K562 (cell line): ENCODE data around the gene PACRG. TPM values are rescaled to one million over a fixed set of nuclear protein-coding genes. Genes with fewer than 3 reads are reported as not detected.

ENCODE experiments used
- ATAC-seq: fragments of 200-7000 bp; cut with Tn5 transposase; 3 replicates; pipeline ENCODE4 v1.9.1; 2020; ENCODE audit warnings: moderate library complexity
- BruUV-seq: library from RNA; stranded (reverse); fragments of 400-500 nt; replicated peaks from 2 replicates; lab custom pipeline; 2021; lab: Mats Ljungman, UMichigan
- CTCF ChIA-PET: fragments of 300-600 bp; formaldehyde crosslinking; extraction: SDS; loops from one replicate; lab custom pipeline; 2021; ENCODE audit warnings: low intra/inter-chr PET ratio; lab: Yijun Ruan, JAX
- POLR2A ChIA-PET: fragments of 300-600, 350-650 bp; sonication (Branson Sonifier 250); formaldehyde crosslinking; extraction: SDS; loops from one replicate; lab custom pipeline; 2021; ENCODE audit warnings: antibody characterized with exemption, inconsistent platforms; lab: Yijun Ruan, JAX
- DNase-seq, 4 experiments: peaks; one replicate each; pipeline versions ENCODE4 v3.0.0 to v3.0.0-alpha.2; 2011 to 2018; ENCODE audit warnings: low spot score in 3 of 4, mixed read lengths in 3 of 4; ENCODE audit errors: extremely low read depth in 1 of 4
- FAIRE-seq: peaks from 2 replicates; lab custom pipeline; 2011; peaks lifted over from hg19 to GRCh38; lab: Jason Lieb, UNC
- H2AFZ ChIP-seq: 2 replicates; pipeline ENCODE4 v1.6.0; 2011; ENCODE audit warnings: low read depth, low read length, control low read depth, inconsistent platforms
- H3K27ac ChIP-seq: fragments of 200-600 bp; 3 replicates; pipeline ENCODE4 v1.8.0; 2011; ENCODE audit warnings: low read depth, mild to moderate bottlenecking, control low read depth, inconsistent platforms, low read length, moderate library complexity, mixed read lengths; ENCODE audit errors: extremely low read depth
- H3K27me3 ChIP-seq, 2 experiments: fragments of 300-600 bp in 1 of 2; 2 replicates in 1 of 2; 3 replicates in 1 of 2; pipeline versions ENCODE4 v1.6.0 to v1.8.0; 2011; ENCODE audit warnings: inconsistent platforms in 2 of 2, low read length in 2 of 2, mild to moderate bottlenecking in 1 of 2, mixed read lengths in 1 of 2, moderate library complexity in 1 of 2; ENCODE audit not compliant: control insufficient read depth in 2 of 2, insufficient read depth in 2 of 2
- H3K36me3 ChIP-seq: fragments of 300-600 bp; 3 replicates; pipeline ENCODE4 v1.8.0; 2011; ENCODE audit warnings: mild to moderate bottlenecking, low read length, inconsistent platforms; ENCODE audit not compliant: control insufficient read depth, insufficient read depth
- H3K4me1 ChIP-seq, 2 experiments: fragments of 200-600 bp in 1 of 2; replicated peaks in 1 of 2; 2 replicates in 1 of 2; 3 replicates in 1 of 2; pipeline versions ENCODE4 v1.5.1 to v1.8.0; 2011; ENCODE audit warnings: inconsistent platforms in 2 of 2, low read length in 2 of 2, mild to moderate bottlenecking in 1 of 2, mixed read lengths in 1 of 2, moderate library complexity in 1 of 2; ENCODE audit not compliant: control insufficient read depth in 2 of 2, insufficient read depth in 2 of 2
- H3K4me2 ChIP-seq: 2 replicates; pipeline ENCODE4 v1.6.1; 2011; ENCODE audit warnings: low read length, control low read depth, inconsistent platforms, mixed read lengths; ENCODE audit not compliant: insufficient read depth
- H3K4me3 ChIP-seq: fragments of 200-600 bp; sonication (generic), shearing (Covaris generic); 2 replicates; pipeline ENCODE4 v1.5.1; 2016; ENCODE audit warnings: control low read depth, inconsistent platforms
- H3K79me2 ChIP-seq: fragments of 200-600 bp; 3 replicates; pipeline ENCODE4 v1.8.0; 2011; ENCODE audit warnings: low read length, inconsistent platforms; ENCODE audit not compliant: control insufficient read depth, insufficient read depth
- H3K9ac ChIP-seq, 2 experiments: 2 replicates each; pipeline versions ENCODE4 v1.6.0 to v1.6.1; 2011; ENCODE audit warnings: low read depth in 2 of 2, low read length in 2 of 2, control low read depth in 1 of 2, inconsistent platforms in 1 of 2, mild to moderate bottlenecking in 1 of 2, mixed read lengths in 1 of 2; ENCODE audit not compliant: insufficient read depth in 1 of 2
- H3K9me1 ChIP-seq: one replicate; pipeline ENCODE4 v1.6.0; 2011; ENCODE audit warnings: inconsistent platforms, mild to moderate bottlenecking, low read length, moderate library complexity; ENCODE audit not compliant: control insufficient read depth, insufficient read depth
- H3K9me3 ChIP-seq: replicated peaks from 2 replicates; pipeline ENCODE4 v1.5.1; 2011; ENCODE audit warnings: low read depth, low read length, inconsistent platforms; ENCODE audit not compliant: control insufficient read depth, insufficient read depth
- H4K20me1 ChIP-seq: replicated peaks from 2 replicates; pipeline ENCODE4 v1.6.1; 2011; ENCODE audit warnings: low read length, inconsistent platforms, mixed read lengths; ENCODE audit not compliant: control insufficient read depth, insufficient read depth
- DIDO1 ChIP-seq: fragments of 450-650 bp; IDR thresholded peaks from 2 replicates; pipeline ENCODE4 v1.6.1; 2016; ENCODE audit warnings: low read depth, missing biosample characterization, missing genetic modification characterization
- DMBX1 ChIP-seq: fragments of 250-450 bp; sonication (Bioruptor Pico); IDR thresholded peaks from 2 replicates; pipeline ENCODE4 v1.8.0; 2022; ENCODE audit warnings: inconsistent platforms, mild to moderate bottlenecking, moderate library complexity, borderline replicate concordance
- ETV6 ChIP-seq, 3 experiments: fragments of 150-350 bp in 1 of 3; sonication (generic) in 1 of 3; formaldehyde crosslinking in 1 of 3; IDR thresholded peaks; 2 replicates each; pipeline versions ENCODE4 v1.6.1 to v1.8.0; 2014 to 2022; ENCODE audit warnings: borderline replicate concordance in 2 of 3, low read depth in 2 of 3, antibody characterized with exemption in 1 of 3, low read length in 1 of 3, mild to moderate bottlenecking in 1 of 3, missing genetic modification reagents in 1 of 3
- NFE2 ChIP-seq: IDR thresholded peaks from 2 replicates; pipeline ENCODE4 v1.6.1; 2014; ENCODE audit warnings: antibody characterized with exemption, low read depth
- NFE2L1 ChIP-seq: fragments of 450-650 bp; IDR thresholded peaks from 2 replicates; pipeline ENCODE4 v1.6.1; 2016; ENCODE audit warnings: missing genetic modification characterization, low read depth, mild to moderate bottlenecking, missing compliant biosample characterization, moderate library complexity, borderline replicate concordance
- NR2C2 ChIP-seq, 2 experiments: fragments of 200-800 bp in 1 of 2; sonication (Bioruptor generic) in 1 of 2; sonication (generic) in 1 of 2; formaldehyde crosslinking in 1 of 2; IDR thresholded peaks; 2 replicates each; pipeline versions ENCODE4 v1.6.1 to v1.8.0; 2016 to 2022; ENCODE audit warnings: mild to moderate bottlenecking in 1 of 2, missing compliant biosample characterization in 1 of 2, missing genetic modification characterization in 1 of 2, missing genetic modification reagents in 1 of 2
- RBM22 ChIP-seq: fragments of 200-400 bp; formaldehyde crosslinking; IDR thresholded peaks from 2 replicates; pipeline ENCODE4 v1.6.1; 2018; ENCODE audit warnings: low read length, low read depth; ENCODE audit not compliant: poor library complexity, severe bottlenecking
- RBM25 ChIP-seq: fragments of 200-400 bp; formaldehyde crosslinking; IDR thresholded peaks from 2 replicates; pipeline ENCODE4 v1.6.1; 2018; ENCODE audit warnings: low read length, low read depth, moderate library complexity; ENCODE audit not compliant: severe bottlenecking
- RFX7 ChIP-seq: fragments of 250-450 bp; sonication (Bioruptor Pico); IDR thresholded peaks from 2 replicates; pipeline ENCODE4 v1.5.1; 2021; ENCODE audit warnings: mild to moderate bottlenecking
- TAF15 ChIP-seq: fragments of 200-400 bp; formaldehyde crosslinking; IDR thresholded peaks from 2 replicates; pipeline ENCODE4 v1.6.1; 2017; ENCODE audit warnings: mild to moderate bottlenecking, low read depth, low read length, moderate library complexity
- XRCC4 ChIP-seq: IDR thresholded peaks from one replicate; pipeline ENCODE4 v1.6.1; 2011; ENCODE audit not compliant: insufficient read depth, insufficient read length; ENCODE audit errors: extremely low read depth
- ZKSCAN1 ChIP-seq: fragments of 150-350 bp; IDR thresholded peaks from 2 replicates; pipeline ENCODE4 v1.6.1; 2016; ENCODE audit warnings: low read depth, low read length
- ZNF561 ChIP-seq: fragments of 450-650 bp; formaldehyde crosslinking; conservative IDR thresholded peaks from 2 replicates; pipeline ENCODE4 v1.4.0; 2020; ENCODE audit warnings: mild to moderate bottlenecking, moderate library complexity
- ZNF583 ChIP-seq: fragments of 250-450 bp; sonication (Bioruptor Pico); IDR thresholded peaks from 2 replicates; pipeline ENCODE4 v1.4.0; 2020
- ZNF668 ChIP-seq: fragments of 250-450 bp; sonication (Bioruptor Pico); IDR thresholded peaks from 2 replicates; pipeline ENCODE4 v1.8.0; 2022; ENCODE audit warnings: mild to moderate bottlenecking, inconsistent platforms
- WGBS: fragments of 100-300 bp; shearing (Covaris generic); methylation state at CpG from one replicate; pipeline ENCODE4 v1.1.6; 2016; ENCODE audit warnings: low coverage, mixed read lengths; ENCODE audit not compliant: insufficient coverage; ENCODE audit errors: missing lambda C conversion rate; 5-methylcytosine and 5-hydroxymethylcytosine counted together
- in situ Hi-C: fragments of 300-500 bp; cut with MboI; formaldehyde crosslinking; loops from 4 replicates; pipeline ENCODE4 v1.15.0; 2018; ENCODE audit warnings: inconsistent platforms, mixed read lengths
- intact Hi-C: fragments of 100-400 bp; cut with micrococcal nuclease; formaldehyde crosslinking; loops from 2 replicates; pipeline ENCODE4 v1.14.2; 2022
- polyA plus RNA-seq, 8 experiments: library from polyadenylated mRNA; depleted of rRNA in 4 of 8; stranded (reverse) in 5 of 8; unstranded in 3 of 8; fragments of >200 nt; fragmentation: Nextera tagmentation in 2 of 8; fragmentation: Illumina TruSeq in 1 of 8; extraction: Ambion mirVana in 2 of 8; extraction: Trizol in 1 of 8; gene quantifications; 2 replicates each; pipeline versions ENCODE4 v1.2.1 to v1.2.3, GENCODE V29; 2011 to 2014; ENCODE audit warnings: inconsistent platforms in 1 of 8, missing spikeins in 1 of 8
- total RNA-seq, 7 experiments: library from RNA; depleted of rRNA in 6 of 7; stranded (reverse); fragments of >200 nt in 6 of 7; fragmentation: Illumina TruSeq in 2 of 7; extraction: Trizol in 2 of 7; gene quantifications; 2 replicates each; pipeline versions ENCODE4 v1.2.1 to v1.2.3, GENCODE V29; 2011 to 2021; ENCODE audit warnings: low replicate concordance in 1 of 7
- TF ChIP-seq, protein P1 (sequence below): fragments of 450-650 bp; formaldehyde crosslinking; IDR thresholded peaks from 2 replicates; pipeline ENCODE4 v1.4.0; 2022; ENCODE audit warnings: missing genetic modification characterization
- TF ChIP-seq, protein P2 (sequence below): fragments of 250-450 bp; sonication (Bioruptor Pico); IDR thresholded peaks from 2 replicates; pipeline ENCODE4 v1.5.0; 2020; ENCODE audit warnings: mild to moderate bottlenecking
- TF ChIP-seq, protein P3 (sequence below): fragments of 250-450 bp; sonication (Bioruptor Pico); IDR thresholded peaks from 2 replicates; pipeline ENCODE4 v1.8.0; 2022; ENCODE audit warnings: moderate library complexity, mild to moderate bottlenecking, inconsistent platforms

Gene PACRG
- total and polyA plus RNA-seq, 9 of the 15 experiments (the other 6 are each of a cell fraction or from before 2014, with no cell fraction given): 0.04 TPM; not detected in 8

DNA sequence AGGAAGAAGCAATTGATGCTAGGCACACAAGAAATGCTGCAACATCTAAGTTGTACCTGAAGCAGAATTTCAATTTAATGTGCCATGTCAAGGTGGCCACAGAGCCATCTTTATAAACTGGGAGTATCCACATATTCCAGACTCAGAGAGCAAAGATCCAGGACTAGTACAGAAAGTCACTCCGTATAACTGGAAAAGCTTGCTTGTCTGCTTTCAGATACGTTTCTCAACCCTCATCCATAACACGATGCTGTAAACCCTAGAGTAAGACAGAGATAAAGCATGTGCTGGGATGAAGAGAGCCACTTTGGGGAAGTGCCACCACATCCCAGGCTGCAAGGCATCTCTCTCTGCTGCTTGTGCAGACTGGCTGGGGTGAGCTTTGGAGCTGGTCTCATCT, 134.7 kb downstream of the PACRG start:
- Histone ChIP-seq H4K20me1 (no peaks in the 10 kb centered on the region), H3K4me3 (no peak overlapping the region), H3K79me2 (no peaks in the 10 kb centered on the region), H3K36me3 (no peaks in the 10 kb centered on the region), H3K9me3 (no peaks in the 10 kb centered on the region), H3K4me2 (no peak overlapping the region), H3K4me1 (no peaks in the 10 kb centered on the region), H3K27me3 (no peaks in the 10 kb centered on the region), H3K9me1 (no peaks in the 10 kb centered on the region), H3K27ac (no peak overlapping the region), H2AFZ (no peak overlapping the region), H3K9ac (no peak overlapping the region)
- 10% methylated on average over 3 of the region's 3 CpGs for WGBS
- in situ Hi-C loops: no loop called here
- TF ChIP-seq NFE2L1 (tag): no peak
- TF ChIP-seq ZNF583 (CRISPR knock-in tag): no peak
- TF ChIP-seq ETV6 (IDR thresholded peaks at IDR 0.05; ENCODE audit: borderline replicate concordance in 1 of 2, low read depth in 2 of 2, low read length in 1 of 2): no peak
- TF ChIP-seq ETV6 (CRISPR knock-in tag; IDR thresholded peaks at IDR 0.05; ENCODE audit: borderline replicate concordance): no peak
- no peak for TF ChIP-seq TAF15
- no peak for TF ChIP-seq DMBX1 (CRISPR knock-in tag)
- TF ChIP-seq RBM22: no peak
- TF ChIP-seq RFX7: no peak
- no peak for TF ChIP-seq ZKSCAN1
- TF ChIP-seq ZNF561 (CRISPR knock-in tag): no peak
- no peak for TF ChIP-seq NFE2
- no peak for TF ChIP-seq DIDO1 (tag)
- TF ChIP-seq, protein P1, sequence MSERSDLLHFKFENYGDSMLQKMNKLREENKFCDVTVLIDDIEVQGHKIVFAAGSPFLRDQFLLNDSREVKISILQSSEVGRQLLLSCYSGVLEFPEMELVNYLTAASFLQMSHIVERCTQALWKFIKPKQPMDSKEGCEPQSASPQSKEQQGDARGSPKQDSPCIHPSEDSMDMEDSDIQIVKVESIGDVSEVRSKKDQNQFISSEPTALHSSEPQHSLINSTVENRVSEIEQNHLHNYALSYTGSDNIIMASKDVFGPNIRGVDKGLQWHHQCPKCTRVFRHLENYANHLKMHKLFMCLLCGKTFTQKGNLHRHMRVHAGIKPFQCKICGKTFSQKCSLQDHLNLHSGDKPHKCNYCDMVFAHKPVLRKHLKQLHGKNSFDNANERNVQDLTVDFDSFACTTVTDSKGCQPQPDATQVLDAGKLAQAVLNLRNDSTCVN (CRISPR knock-in tag): no peak
- no peak for TF ChIP-seq NR2C2 (CRISPR knock-in tag; IDR thresholded peaks at IDR 0.05)
- TF ChIP-seq NR2C2 (tag; IDR thresholded peaks at IDR 0.05): no peak
- TF ChIP-seq, protein P2, sequence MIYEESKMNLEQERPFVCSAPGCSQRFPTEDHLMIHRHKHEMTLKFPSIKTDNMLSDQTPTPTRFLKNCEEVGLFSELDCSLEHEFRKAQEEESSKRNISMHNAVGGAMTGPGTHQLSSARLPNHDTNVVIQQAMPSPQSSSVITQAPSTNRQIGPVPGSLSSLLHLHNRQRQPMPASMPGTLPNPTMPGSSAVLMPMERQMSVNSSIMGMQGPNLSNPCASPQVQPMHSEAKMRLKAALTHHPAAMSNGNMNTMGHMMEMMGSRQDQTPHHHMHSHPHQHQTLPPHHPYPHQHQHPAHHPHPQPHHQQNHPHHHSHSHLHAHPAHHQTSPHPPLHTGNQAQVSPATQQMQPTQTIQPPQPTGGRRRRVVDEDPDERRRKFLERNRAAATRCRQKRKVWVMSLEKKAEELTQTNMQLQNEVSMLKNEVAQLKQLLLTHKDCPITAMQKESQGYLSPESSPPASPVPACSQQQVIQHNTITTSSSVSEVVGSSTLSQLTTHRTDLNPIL (CRISPR knock-in tag): no peak
- TF ChIP-seq, protein P3, sequence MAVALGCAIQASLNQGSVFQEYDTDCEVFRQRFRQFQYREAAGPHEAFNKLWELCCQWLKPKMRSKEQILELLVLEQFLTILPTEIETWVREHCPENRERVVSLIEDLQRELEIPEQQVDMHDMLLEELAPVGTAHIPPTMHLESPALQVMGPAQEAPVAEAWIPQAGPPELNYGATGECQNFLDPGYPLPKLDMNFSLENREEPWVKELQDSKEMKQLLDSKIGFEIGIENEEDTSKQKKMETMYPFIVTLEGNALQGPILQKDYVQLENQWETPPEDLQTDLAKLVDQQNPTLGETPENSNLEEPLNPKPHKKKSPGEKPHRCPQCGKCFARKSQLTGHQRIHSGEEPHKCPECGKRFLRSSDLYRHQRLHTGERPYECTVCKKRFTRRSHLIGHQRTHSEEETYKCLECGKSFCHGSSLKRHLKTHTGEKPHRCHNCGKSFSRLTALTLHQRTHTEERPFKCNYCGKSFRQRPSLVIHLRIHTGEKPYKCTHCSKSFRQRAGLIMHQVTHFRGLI (CRISPR knock-in tag): no peak
- no peak for TF ChIP-seq XRCC4
- TF ChIP-seq RBM25: no peak
- TF ChIP-seq ZNF668 (CRISPR knock-in tag): no peak
- DNase-seq: no peak
- BruUV-seq: no TSS peak
- POLR2A ChIA-PET: no interaction called here
- intact Hi-C loops: no loop called here
- no peak for FAIRE-seq
- ATAC-seq: no peak
- CTCF ChIA-PET: no interaction called here
